AG08396 (cell line): Measurements from ENCODE around the gene WNT11.

Experiments used
- DNase-seq: peaks from one replicate; pipeline ENCODE4 v3.0.0; 2012; ENCODE audit warnings: low spot score, mixed read lengths

The WNT11 gene

GRCh38 chr11:76174330-76174729 is 32.0 kb downstream of the WNT11 start:
- DNase-seq = no peak

GRCh38 chr11:76173663-76174062 is 32.6 kb downstream of the WNT11 start:
- DNase-seq = no peak

- DNase-seq = no peak
Measured at GRCh38 chr11:76172583-76172982, 33.7 kb downstream of the WNT11 start.

GRCh38 chr11:76170468-76170867 is 35.8 kb downstream of the WNT11 start:
- no peak for DNase-seq

- no peak for DNase-seq
Measured at GRCh38 chr11:76169473-76169896, 36.8 kb downstream of the WNT11 start.

- no peak for DNase-seq
Measured at GRCh38 chr11:76167590-76167989, 38.7 kb downstream of the WNT11 start.

- no peak for DNase-seq
Measured at GRCh38 chr11:76166314-76166713, 40.0 kb downstream of the WNT11 start.

GRCh38 chr11:76164861-76165751 is 41.2 kb downstream of the WNT11 start:
- no peak for DNase-seq

GRCh38 chr11:76164081-76164480 is 42.2 kb downstream of the WNT11 start:
- DNase-seq = no peak

GRCh38 chr11:76163289-76163880 is 42.9 kb downstream of the WNT11 start:
- DNase-seq = no peak

GRCh38 chr11:76162336-76163288 is 43.7 kb downstream of the WNT11 start:
- DNase-seq = no peak

GRCh38 chr11:76161261-76161961 is 44.9 kb downstream of the WNT11 start:
- peak; percentile 63 for DNase-seq

GRCh38 chr11:76160856-76161255 is 45.4 kb downstream of the WNT11 start:
- DNase-seq = no peak

- no peak for DNase-seq
Measured at GRCh38 chr11:76159983-76160661, 46.2 kb downstream of the WNT11 start.

GRCh38 chr11:76159303-76159937 is 46.9 kb downstream of the WNT11 start:
- no peak for DNase-seq

- no peak for DNase-seq
Measured at GRCh38 chr11:76158394-76159302, 47.7 kb downstream of the WNT11 start.

- no peak for DNase-seq
Measured at GRCh38 chr11:76157891-76158290, 48.4 kb downstream of the WNT11 start.

- no peak for DNase-seq
Measured at GRCh38 chr11:76156971-76157427, 49.3 kb downstream of the WNT11 start.

GRCh38 chr11:76155500-76156227 is 50.6 kb downstream of the WNT11 start:
- DNase-seq = peak; percentile 5
